GM12878 (cell line): Measurements from ENCODE around the gene CATSPERD.

Experiments used
- CHD1 ChIP-seq: IDR thresholded peaks from 2 replicates; pipeline ENCODE4 v1.6.1; 2012; ENCODE audit warnings: low read depth, low read length, improper control_type of control experiment
- POLR2AphosphoS5 ChIP-seq: IDR thresholded peaks from 2 replicates; pipeline ENCODE4 v1.6.1; 2011; ENCODE audit warnings: mild to moderate bottlenecking, low read length, inconsistent platforms

- TF ChIP-seq CHD1 = no peak
- TF ChIP-seq POLR2AphosphoS5 = no peak
These were observed 94.4 kb downstream of the CATSPERD start for GRCh38 chr19:5814852-5815246.
